Heart left ventricle (tissue), 16 donors: Measurements from ENCODE around the gene TYROBP. TPM values are rescaled to one million over a fixed set of nuclear protein-coding genes. Genes with fewer than 3 reads are reported as not detected.
A peak's percentile ranks its signal among the peaks of the same experiment; 100 is the strongest.

Experiments
- ATAC-seq, 4 donors: fragments of 200-7000 bp; cut with Tn5 transposase; one replicate each; pipeline ENCODE4 v1.9.1; 2020 to 2022; ENCODE audit warnings: moderate library complexity in 4 of 4, mild to moderate bottlenecking in 3 of 4, moderate number of reproducible peaks in 1 of 4
- DNase-seq, 5 donors: peaks; one replicate each; pipeline ENCODE4 v3.0.0-alpha.2; 2020
- H3K27ac ChIP-seq, 12 donors: fragments of 200-600 bp; sonication (generic) in 4 of 12; one replicate each; pipeline versions ENCODE4 v1.5.0 to v1.8.0; 2016 to 2022; ENCODE audit warnings: mild to moderate bottlenecking in 2 of 12
- H3K27me3 ChIP-seq, 9 donors: fragments of 200-600 bp; sonication (generic) in 2 of 9; one replicate each; pipeline versions ENCODE4 v1.5.1 to v1.8.0; 2016 to 2022; ENCODE audit warnings: mild to moderate bottlenecking in 3 of 9
- H3K36me3 ChIP-seq, 9 donors: fragments of 200-600 bp; sonication (generic) in 2 of 9; one replicate each; pipeline versions ENCODE4 v1.5.0 to v1.8.0; 2018 to 2022; ENCODE audit warnings: mild to moderate bottlenecking in 2 of 9
- H3K4me1 ChIP-seq, 12 donors: fragments of 200-600 bp; sonication (generic) in 4 of 12; one replicate each; pipeline versions ENCODE4 v1.5.0 to v1.8.0; 2016 to 2022; ENCODE audit warnings: mild to moderate bottlenecking in 3 of 12
- H3K4me3 ChIP-seq, 12 donors: fragments of 200-600 bp; sonication (generic) in 4 of 12; one replicate each; pipeline versions ENCODE4 v1.5.0 to v1.8.0; 2017 to 2022; ENCODE audit warnings: mild to moderate bottlenecking in 9 of 12, moderate library complexity in 4 of 12
- H3K9me3 ChIP-seq, 12 donors: fragments of 200-600 bp; sonication (generic) in 4 of 12; one replicate each; pipeline versions ENCODE4 v1.5.0 to v1.8.0; 2016 to 2022; ENCODE audit warnings: mild to moderate bottlenecking in 1 of 12
- CTCF ChIP-seq, 12 donors: fragments of 200-600 bp; sonication (generic) in 4 of 12; IDR thresholded peaks; one replicate each; pipeline versions ENCODE4 v1.5.0 to v1.8.0; 2018 to 2022; ENCODE audit warnings: antibody characterized with exemption in 12 of 12, mild to moderate bottlenecking in 5 of 12
- POLR2A ChIP-seq, 2 donors: fragments of 450-650 bp; IDR thresholded peaks; one replicate each; pipeline ENCODE4 v1.6.1; 2017; ENCODE audit warnings: antibody characterized with exemption in 2 of 2, mild to moderate bottlenecking in 2 of 2, moderate library complexity in 2 of 2
- WGBS, 4 donors: extraction: QIAGEN DNeasy Blood & Tissue Kit in 2 of 4; methylation state at CpG; one replicate each; pipeline versions ENCODE4 v1.1.5 to v1.1.7; 2013 to 2018; 5-methylcytosine and 5-hydroxymethylcytosine counted together
- intact Hi-C, 10 donors: fragments of 100-400 bp; cut with DNase I; formaldehyde crosslinking; loops; one replicate each; pipeline versions ENCODE4 v1.11.1 to v1.14.2; 2022
- polyA plus RNA-seq, 2 donors: library from polyadenylated mRNA; stranded (reverse); fragments of 200-250 nt; gene quantifications; one replicate each; pipeline ENCODE4 v1.2.3, GENCODE V29; 2013
- total RNA-seq, 9 donors: library from RNA; depleted of rRNA in 2 of 9; stranded (reverse); fragments of >200 nt in 2 of 9; fragmentation: NEBNext Ultra II Directional in 3 of 9; extraction: Animal tissue kit (Norgen Biotek cat#: 25700) in 3 of 9; gene quantifications; one replicate each; pipeline versions ENCODE4 v1.1.0 to v1.2.4, GENCODE V29; 2016 to 2023
- donor health status: ischemic (EF 13 %, LVEDD 7.1; RV severe dilation, severe dysfunction).
- donor health status: healthy with polysubstance abuse.
- donor health status: DM: no; HTN: yes; CAD: no.
- donor health status: DM: no; HTN: no; CAD: no.
- donor health status: ischemic (EF 25% LVEDD 6.9; RV normal size, moderate dysfunction).
- donor health status: ischemic (EF 25% LVEDD 5.7; RV mildly dilated, moderate dysfunction).
- donor health status: healthy.
- donor health status: DM: yes; HTN: yes; CAD: no.
- donor health status: ischemic (EF 35%, LVEDD 5.7; RV mildly dilated, moderate dysfunction).
- donor health status: nonischemic (EF 11% LVEDD 7.7; RV severe dilation, severe dysfunction).
- donor health status: DM: yes; HTN: yes; CAD: no.
- donor health status: PGD.
- donor health status: ischemic (EF 29% LVEDD 5.4; RV normal size, mild dysfunction).
- donor health status: nonischemic (EF 23%, LVEDD 6.1; RV moderate dilation, normal function).

TYROBP gene
- total and polyA plus RNA-seq, 11 donors: 12.6 to 237 (median 19.4) TPM

DNA sequence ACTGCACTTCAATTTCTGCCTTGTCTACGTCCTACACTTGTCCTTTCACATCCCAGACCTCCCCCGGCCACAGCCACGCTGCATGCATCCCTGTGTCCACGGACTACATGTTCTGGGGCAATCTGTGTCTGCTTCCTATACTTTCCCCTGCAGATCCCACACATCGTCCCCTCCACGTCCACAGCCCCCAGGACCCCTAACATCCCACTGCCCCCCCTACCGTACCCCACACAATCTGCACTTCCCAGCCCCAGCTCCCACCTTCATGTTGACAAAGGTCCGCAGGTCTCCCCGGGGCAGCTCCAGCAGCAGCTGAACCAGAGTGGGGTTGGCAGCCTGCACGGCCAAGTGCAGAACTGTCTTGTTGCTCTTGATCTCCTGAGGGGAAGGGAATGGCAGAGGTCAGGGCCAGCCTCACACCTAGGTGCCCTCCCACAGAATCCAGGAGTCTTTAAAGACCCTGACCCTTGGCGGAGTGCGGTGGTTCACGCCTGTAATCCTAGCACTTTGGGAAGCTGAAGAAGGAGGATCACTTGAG lies 17.9 kb downstream of the TYROBP start:
- Histone ChIP-seq H3K27ac (no peak overlapping the region), H3K4me3 (no peak overlapping the region), H3K4me1 (no peaks in the 10 kb centered on the region), H3K9me3 (no peaks in the 10 kb centered on the region), H3K36me3 (peaks cover 0 to 84% (median 59%) of the 10 kb centered on the region in 9 donors), H3K27me3 (no peaks in the 10 kb centered on the region)
- no peak for ATAC-seq
- 91 to 96% (median 95%) methylated on average over 13 of the region's 13 CpGs for WGBS, 4 donors
- TF ChIP-seq POLR2A (IDR thresholded peaks at IDR 0.05): no peak
- no peak for TF ChIP-seq CTCF (IDR thresholded peaks at IDR 0.05)
- intact Hi-C loops: no loop called here
- DNase-seq: no peak

DNA sequence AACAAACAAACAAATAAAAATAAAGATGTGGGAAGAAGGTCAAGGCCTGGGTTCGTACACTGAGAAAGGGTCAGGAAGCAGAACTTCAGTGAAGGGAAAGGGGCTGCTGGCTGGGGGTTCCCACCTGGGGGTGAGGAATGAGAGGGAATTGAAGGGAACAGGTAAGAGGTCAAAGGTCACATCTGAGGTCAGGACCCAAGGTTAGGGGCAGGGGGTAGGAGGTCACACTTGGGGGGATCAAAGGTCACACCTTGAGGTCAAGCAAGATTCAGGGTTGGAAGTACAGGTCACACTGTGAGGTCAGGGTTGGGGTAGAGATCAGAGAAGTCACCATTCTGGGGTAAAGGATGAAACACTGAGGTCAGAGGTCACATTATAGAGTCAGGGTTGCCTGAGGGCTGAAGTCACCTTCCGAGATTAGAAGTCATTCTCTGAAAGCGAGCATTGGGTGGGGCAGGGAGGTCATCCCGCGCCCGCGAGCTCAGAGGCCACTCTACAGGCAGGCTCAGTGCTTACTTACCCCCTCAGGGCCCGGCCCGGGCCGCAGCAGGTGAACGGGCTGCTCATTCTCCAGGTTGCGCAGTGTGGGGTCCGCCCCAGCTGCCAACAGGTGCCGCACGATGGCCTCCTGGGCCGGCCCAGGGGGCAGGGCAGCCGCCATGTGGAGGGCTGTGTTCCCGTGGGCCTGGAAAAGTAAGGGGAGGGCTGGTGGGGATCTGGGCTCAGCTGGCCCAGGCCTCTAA lies 18.6 kb downstream of the TYROBP start:
- H3K9me3 ChIP-seq: no peaks in the 10 kb centered on the region
- no peak overlapping the region for H3K27ac ChIP-seq
- DNase-seq (no peak), ATAC-seq (peak in 1 of 4 donors; percentile 7)
- 91 to 96% (median 93%) methylated on average over 11 to 18 of the region's 18 CpGs for WGBS, 4 donors
- no peak overlapping the region for H3K4me3 ChIP-seq
- H3K27me3 ChIP-seq: no peaks in the 10 kb centered on the region
- H3K4me1 ChIP-seq: no peaks in the 10 kb centered on the region
- intact Hi-C loops: loop anchor here in 1 of 10 donors (10.0 kb wide), 1 partner anchor 115 kb away; the partner anchor contains the start of gene ARHGAP33
- TF ChIP-seq CTCF (IDR thresholded peaks at IDR 0.05): no peak
- TF ChIP-seq POLR2A (IDR thresholded peaks at IDR 0.05): no peak
- peaks cover 0 to 77% (median 55%) of the 10 kb centered on the region in 9 donors for H3K36me3 ChIP-seq

GRCh38 chr19:35888398-35888797 lies 19.7 kb downstream of the TYROBP start:
- Histone ChIP-seq H3K27ac (no peak overlapping the region), H3K4me3 (no peak overlapping the region), H3K27me3 (no peaks in the 10 kb centered on the region), H3K36me3 (peaks cover 0 to 66% (median 43%) of the 10 kb centered on the region in 9 donors), H3K9me3 (no peaks in the 10 kb centered on the region), H3K4me1 (no peaks in the 10 kb centered on the region)
- ATAC-seq: no peak
- intact Hi-C loops: loop anchor here in 1 of 10 donors (10.0 kb wide), 1 partner anchor 114 kb away; the partner anchor contains the start of gene ARHGAP33
- no peak for DNase-seq
- TF ChIP-seq CTCF (IDR thresholded peaks at IDR 0.05) (no peak), POLR2A (IDR thresholded peaks at IDR 0.05) (no peak)
- 87 to 94% (median 93%) methylated on average over 9 of the region's 9 CpGs for WGBS, 4 donors

- H3K36me3 ChIP-seq: peaks cover 0 to 55% (median 31%) of the 10 kb centered on the region in 9 donors
- DNase-seq: no peak
- no peaks in the 10 kb centered on the region for H3K27me3 ChIP-seq
- 91 to 100% (median 93%) methylated on average over 5 of the region's 5 CpGs for WGBS, 4 donors
- TF ChIP-seq CTCF (IDR thresholded peaks at IDR 0.05): no peak
- TF ChIP-seq POLR2A (IDR thresholded peaks at IDR 0.05): no peak
- H3K4me1 ChIP-seq: no peaks in the 10 kb centered on the region
- H3K9me3 ChIP-seq: no peaks in the 10 kb centered on the region
- intact Hi-C loops: loop anchor here in 1 of 10 donors (10.0 kb wide), 1 partner anchor 112 kb away; the partner anchor contains the start of gene ARHGAP33
- no peak overlapping the region for H3K4me3 ChIP-seq
- ATAC-seq: no peak
- no peak overlapping the region for H3K27ac ChIP-seq
Measured at GRCh38 chr19:35887197-35887596, 20.9 kb downstream of the TYROBP start.
